GM19452 (cell line): ENCODE measurements around the gene SPECC1.

Source experiments
- ATAC-seq: cut with Tn5 transposase; IDR thresholded peaks from one replicate; pipeline ENCODE4 v1.9.1; 2021; ENCODE audit not compliant: unreplicated experiment

SPECC1 gene

GRCh38 chr17:20200865-20201458 is 191.8 kb downstream of the SPECC1 start:
- no peak for ATAC-seq

- ATAC-seq: no peak
Observed at GRCh38 chr17:20202141-20202621, 193.0 kb downstream of the SPECC1 start.

- no peak for ATAC-seq
Observed at GRCh38 chr17:20203018-20203417, 193.9 kb downstream of the SPECC1 start.

GRCh38 chr17:20203761-20204263 is 194.7 kb downstream of the SPECC1 start:
- ATAC-seq: no peak

- ATAC-seq: no peak
Observed at GRCh38 chr17:20205609-20206008, 196.4 kb downstream of the SPECC1 start.

- no peak for ATAC-seq
Observed at GRCh38 chr17:20206068-20206467, 196.9 kb downstream of the SPECC1 start.

GRCh38 chr17:20206591-20206990 is 197.4 kb downstream of the SPECC1 start:
- no peak for ATAC-seq

GRCh38 chr17:20207262-20207985 is 198.3 kb downstream of the SPECC1 start:
- no peak for ATAC-seq

- no peak for ATAC-seq
Observed at GRCh38 chr17:20208717-20209116, 199.6 kb downstream of the SPECC1 start.

- no peak for ATAC-seq
Observed at GRCh38 chr17:20210180-20210579, 201.0 kb downstream of the SPECC1 start.

- ATAC-seq: no peak
Observed at GRCh38 chr17:20210614-20211013, 201.5 kb downstream of the SPECC1 start.

GRCh38 chr17:20211246-20211645 is 202.1 kb downstream of the SPECC1 start:
- no peak for ATAC-seq

- ATAC-seq: no peak
Observed at GRCh38 chr17:20213449-20213848, 204.3 kb downstream of the SPECC1 start.

GRCh38 chr17:20214794-20215193 is 205.6 kb downstream of the SPECC1 start:
- ATAC-seq: no peak

GRCh38 chr17:20216154-20216815 is 207.1 kb downstream of the SPECC1 start:
- ATAC-seq: no peak

GRCh38 chr17:20216853-20217252 is 207.7 kb downstream of the SPECC1 start:
- ATAC-seq: no peak

GRCh38 chr17:20217677-20218076 is 208.5 kb downstream of the SPECC1 start:
- no peak for ATAC-seq

- ATAC-seq: no peak
Observed at GRCh38 chr17:20218272-20218671, 209.1 kb downstream of the SPECC1 start.

GRCh38 chr17:20223808-20224328 is 214.7 kb downstream of the SPECC1 start:
- no peak for ATAC-seq

GRCh38 chr17:20224379-20224778 is 215.2 kb downstream of the SPECC1 start:
- no peak for ATAC-seq
